Dendritic cell treated with granulocyte-macrophage colony-stimulating factor and Interleukin-4, amounts not matched to agents 40 ng/mL and 50 ng/mL, for 4 days (primary cell): ENCODE data around the gene BMX.

Experiments
- H3K27ac Mint-ChIP-seq: one replicate; pipeline ENCODE4 v1.8.0; 2022; ENCODE audit warnings: mild to moderate bottlenecking, mixed read lengths
- H3K27me3 Mint-ChIP-seq: one replicate; pipeline ENCODE4 v1.8.0; 2022; ENCODE audit warnings: mild to moderate bottlenecking, mixed read lengths
- H3K36me3 Mint-ChIP-seq: one replicate; pipeline ENCODE4 v1.8.0; 2022; ENCODE audit warnings: low read depth, mixed read lengths
- H3K4me1 Mint-ChIP-seq: one replicate; pipeline ENCODE4 v1.8.0; 2022; ENCODE audit warnings: low read depth, mixed read lengths
- H3K4me3 Mint-ChIP-seq: one replicate; pipeline ENCODE4 v1.8.0; 2022; ENCODE audit warnings: mild to moderate bottlenecking, moderate library complexity, mixed read lengths
- H3K9me3 Mint-ChIP-seq: one replicate; pipeline ENCODE4 v1.8.0; 2022; ENCODE audit warnings: mixed read lengths
- intact Hi-C: fragments of 100-400 bp; cut with micrococcal nuclease; formaldehyde crosslinking; loops from one replicate; pipeline ENCODE4 v1.15.0; 2022

Gene BMX

DNA sequence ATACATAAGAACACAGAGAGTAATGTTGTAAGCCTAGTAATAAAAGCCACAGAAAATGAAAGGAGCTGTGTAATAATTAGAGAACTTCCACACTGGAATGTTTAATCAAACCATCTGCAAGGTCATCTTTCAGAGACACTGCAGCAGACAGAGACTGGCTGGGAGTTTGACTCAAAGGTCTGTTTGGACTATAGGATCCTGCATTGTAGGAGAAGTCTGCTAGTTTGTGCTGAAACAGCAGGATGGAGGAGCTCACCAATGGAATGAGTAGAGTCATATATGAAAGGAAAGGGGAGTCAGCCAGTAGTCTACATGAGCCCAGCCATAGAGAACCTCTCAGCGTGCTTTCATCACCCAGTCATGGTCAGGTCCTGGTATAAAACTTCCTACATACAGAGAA, 104.6 kb downstream of the BMX start:
- no peak overlapping the region for H3K4me3 Mint-ChIP-seq
- no peak overlapping the region for H3K27ac Mint-ChIP-seq
- H3K9me3 Mint-ChIP-seq = no peaks in the 10 kb centered on the region
- H3K27me3 Mint-ChIP-seq = peaks cover 2% of the 10 kb centered on the region
- H3K36me3 Mint-ChIP-seq = no peaks in the 10 kb centered on the region
- intact Hi-C loops = no loop called here
- H3K4me1 Mint-ChIP-seq = peaks cover 6% of the 10 kb centered on the region
